Measurements from ENCODE around the gene HOXA9.

Gene HOXA9

GRCh38 chr7:27173956-27174873 lies 8.9 kb upstream of the HOXA9 start, which contains the start of gene HOXA10:
HOXA10 (minus strand) TSS chr7:27174320; CDS start chr7:27174306, 14 bp downstream.
- no peak for TF ChIP-seq CTCF (IDR thresholded peaks at IDR 0.05)

- TF ChIP-seq CTCF (IDR thresholded peaks at IDR 0.05), result no peak
These were observed 8.2 kb upstream of the HOXA9 start for GRCh38 chr7:27173511-27173955.

- no peak for TF ChIP-seq CTCF (IDR thresholded peaks at IDR 0.05)
These were observed 7.6 kb upstream of the HOXA9 start for GRCh38 chr7:27172823-27173510.

- TF ChIP-seq CTCF (IDR thresholded peaks at IDR 0.05), result no peak
These were observed 7.0 kb upstream of the HOXA9 start for GRCh38 chr7:27172315-27172774.

- no peak for TF ChIP-seq CTCF (IDR thresholded peaks at IDR 0.05)
These were observed 6.4 kb upstream of the HOXA9 start for GRCh38 chr7:27171637-27172314.

- TF ChIP-seq CTCF (IDR thresholded peaks at IDR 0.05), result no peak
These were observed 5.9 kb upstream of the HOXA9 start for GRCh38 chr7:27171325-27171636.
